GDM1 (cell line): ENCODE data around the gene GRIK4.

Experiments used
- DNase-seq: peaks from one replicate; lab custom pipeline; 2025; lab: John Stamatoyannopoulos, UW

Gene GRIK4

GRCh38 chr11:120840661-120841060 is 329.1 kb downstream of the GRIK4 start:
- DNase-seq = no peak

GRCh38 chr11:120841074-120841473 is 329.5 kb downstream of the GRIK4 start:
- DNase-seq = no peak

- DNase-seq = no peak
These were observed 330.6 kb downstream of the GRIK4 start for GRCh38 chr11:120842195-120842594.

- DNase-seq = no peak
These were observed 341.9 kb downstream of the GRIK4 start for GRCh38 chr11:120853435-120853834.

GRCh38 chr11:120854988-120855387 is 343.4 kb downstream of the GRIK4 start:
- no peak for DNase-seq

GRCh38 chr11:120857508-120857907 is 346.0 kb downstream of the GRIK4 start:
- no peak for DNase-seq

GRCh38 chr11:120858740-120859139 is 347.2 kb downstream of the GRIK4 start:
- DNase-seq = no peak

- DNase-seq = no peak
These were observed 348.2 kb downstream of the GRIK4 start for GRCh38 chr11:120859552-120860295.

- DNase-seq = no peak
These were observed 351.8 kb downstream of the GRIK4 start for GRCh38 chr11:120863359-120863758.

- DNase-seq = no peak
These were observed 355.5 kb downstream of the GRIK4 start for GRCh38 chr11:120867024-120867423.

GRCh38 chr11:120867531-120867930 is 356.0 kb downstream of the GRIK4 start:
- no peak for DNase-seq

- no peak for DNase-seq
These were observed 356.4 kb downstream of the GRIK4 start for GRCh38 chr11:120867988-120868387.

- DNase-seq = no peak
These were observed 357.5 kb downstream of the GRIK4 start for GRCh38 chr11:120869097-120869496.

GRCh38 chr11:120869516-120870011 is 358.0 kb downstream of the GRIK4 start:
- no peak for DNase-seq

GRCh38 chr11:120871194-120871593 is 359.6 kb downstream of the GRIK4 start:
- no peak for DNase-seq

- DNase-seq = no peak
These were observed 360.4 kb downstream of the GRIK4 start for GRCh38 chr11:120871924-120872323.

GRCh38 chr11:120873966-120874735 is 362.6 kb downstream of the GRIK4 start:
- no peak for DNase-seq

GRCh38 chr11:120875986-120876385 is 364.4 kb downstream of the GRIK4 start:
- no peak for DNase-seq

- DNase-seq = no peak
These were observed 366.3 kb downstream of the GRIK4 start for GRCh38 chr11:120877746-120878365.

GRCh38 chr11:120878781-120879180 is 367.2 kb downstream of the GRIK4 start:
- no peak for DNase-seq

GRCh38 chr11:120880498-120881175 is 369.1 kb downstream of the GRIK4 start:
- DNase-seq = no peak

GRCh38 chr11:120881596-120881995 is 370.0 kb downstream of the GRIK4 start:
- no peak for DNase-seq
